ENCODE data around the gene INPP4B.

INPP4B gene

GRCh38 chr4:142846108-142846728 lies at the start of gene INPP4B:
TSS of gene INPP4B (minus strand) at chr4:142846301.
- TF ChIP-seq Cebpa-rat (IDR thresholded peaks at IDR 0.05): no peak
- peaks cover 11 to 17% (median 16%) of the 10 kb centered on the region in 10 experiments for H3K4me1 ChIP-seq
- H3K9ac ChIP-seq: peak within 1 kb of the TSS; percentile 42 to 72 (median 67); a peak in 21 of 22 replicates
- H3K27ac ChIP-seq: no peak within 1 kb of the TSS; a peak in 2 of 22 replicates
- peak within 1 kb of the TSS; percentile 59 to 76 (median 66) for H3K4me3 ChIP-seq
- H3K27me3 ChIP-seq: peaks cover 54 to 62% (median 55%) of the 10 kb centered on the region in 11 experiments
- no peaks in the 10 kb centered on the region for H3K36me3 ChIP-seq
- H3K9me3 ChIP-seq (replicated peaks in 1 of 11): no peaks in the 10 kb centered on the region
- H3K4me2 ChIP-seq: peak within 1 kb of the TSS; percentile 94 to 100 (median 99)
- H4K20me1 ChIP-seq: peaks cover 0 to 16% (median 6%) of the 10 kb centered on the region in 11 experiments; a peak in 4 of 22 replicates

GRCh38 chr4:142893012-142893411 lies 46.9 kb upstream of the INPP4B start:
- H3K4me3 ChIP-seq: no peak overlapping the region
- H3K27me3 ChIP-seq: no peaks in the 10 kb centered on the region
- no peak overlapping the region for H3K4me2 ChIP-seq
- no peaks in the 10 kb centered on the region for H3K4me1 ChIP-seq
- H3K9ac ChIP-seq: no peak overlapping the region
- no peak for TF ChIP-seq Cebpa-rat (IDR thresholded peaks at IDR 0.05)
- H3K27ac ChIP-seq: no peak overlapping the region
- no peaks in the 10 kb centered on the region for H4K20me1 ChIP-seq
- H3K36me3 ChIP-seq: no peaks in the 10 kb centered on the region
- peaks cover 20 to 30% (median 23%) of the 10 kb centered on the region in 11 experiments for H3K9me3 ChIP-seq (replicated peaks in 1 of 11)

GRCh38 chr4:142886566-142886965 lies 40.5 kb upstream of the INPP4B start:
- no peaks in the 10 kb centered on the region for H3K4me1 ChIP-seq
- no peaks in the 10 kb centered on the region for H3K9me3 ChIP-seq (replicated peaks in 1 of 11)
- no peaks in the 10 kb centered on the region for H3K36me3 ChIP-seq
- H3K9ac ChIP-seq: no peak overlapping the region
- H4K20me1 ChIP-seq: no peaks in the 10 kb centered on the region
- no peaks in the 10 kb centered on the region for H3K27me3 ChIP-seq
- no peak overlapping the region for H3K4me3 ChIP-seq
- no peak overlapping the region for H3K4me2 ChIP-seq
- TF ChIP-seq Cebpa-rat (IDR thresholded peaks at IDR 0.05): no peak
- no peak overlapping the region for H3K27ac ChIP-seq

- H4K20me1 ChIP-seq: no peaks in the 10 kb centered on the region
- H3K4me3 ChIP-seq: no peak overlapping the region
- H3K4me2 ChIP-seq: no peak overlapping the region
- no peak overlapping the region for H3K9ac ChIP-seq
- no peaks in the 10 kb centered on the region for H3K9me3 ChIP-seq (replicated peaks in 1 of 11)
- H3K4me1 ChIP-seq: no peaks in the 10 kb centered on the region
- no peaks in the 10 kb centered on the region for H3K36me3 ChIP-seq
- H3K27me3 ChIP-seq: no peaks in the 10 kb centered on the region
- H3K27ac ChIP-seq: no peak overlapping the region
- no peak for TF ChIP-seq Cebpa-rat (IDR thresholded peaks at IDR 0.05)
These were observed 37.1 kb upstream of the INPP4B start for GRCh38 chr4:142883040-142883832.

- Histone ChIP-seq H3K9ac (no peak overlapping the region), H3K4me3 (no peak overlapping the region), H4K20me1 (no peaks in the 10 kb centered on the region), H3K9me3 (replicated peaks in 1 of 11) (no peaks in the 10 kb centered on the region), H3K27me3 (no peaks in the 10 kb centered on the region), H3K4me2 (no peak overlapping the region), H3K4me1 (no peaks in the 10 kb centered on the region), H3K27ac (no peak overlapping the region), H3K36me3 (no peaks in the 10 kb centered on the region)
- TF ChIP-seq Cebpa-rat (IDR thresholded peaks at IDR 0.05): no peak
These were observed 36.1 kb upstream of the INPP4B start for GRCh38 chr4:142882159-142882558.

- Histone ChIP-seq H3K4me3 (no peak overlapping the region), H3K4me2 (no peak overlapping the region), H3K27me3 (no peaks in the 10 kb centered on the region), H3K9ac (no peak overlapping the region), H3K36me3 (no peaks in the 10 kb centered on the region), H3K9me3 (replicated peaks in 1 of 11) (no peaks in the 10 kb centered on the region), H4K20me1 (no peaks in the 10 kb centered on the region), H3K27ac (no peak overlapping the region), H3K4me1 (no peaks in the 10 kb centered on the region)
- no peak for TF ChIP-seq Cebpa-rat (IDR thresholded peaks at IDR 0.05)
These were observed 35.2 kb upstream of the INPP4B start for GRCh38 chr4:142881331-142881730.

- Histone ChIP-seq H3K36me3 (no peaks in the 10 kb centered on the region), H3K27me3 (no peaks in the 10 kb centered on the region), H4K20me1 (no peaks in the 10 kb centered on the region), H3K4me3 (no peak overlapping the region), H3K4me2 (no peak overlapping the region), H3K9me3 (replicated peaks in 1 of 11) (no peaks in the 10 kb centered on the region; a peak in 1 of 22 replicates), H3K4me1 (no peaks in the 10 kb centered on the region), H3K27ac (no peak overlapping the region), H3K9ac (no peak overlapping the region)
- no peak for TF ChIP-seq Cebpa-rat (IDR thresholded peaks at IDR 0.05)
These were observed 29.0 kb upstream of the INPP4B start for GRCh38 chr4:142875117-142875516.

- Histone ChIP-seq H3K36me3 (no peaks in the 10 kb centered on the region), H3K4me3 (no peak overlapping the region), H3K9me3 (replicated peaks in 1 of 11) (no peaks in the 10 kb centered on the region; a peak in 2 of 22 replicates), H4K20me1 (no peaks in the 10 kb centered on the region), H3K27ac (no peak overlapping the region), H3K4me2 (no peak overlapping the region), H3K27me3 (no peaks in the 10 kb centered on the region), H3K4me1 (no peaks in the 10 kb centered on the region), H3K9ac (no peak overlapping the region)
- no peak for TF ChIP-seq Cebpa-rat (IDR thresholded peaks at IDR 0.05)
These were observed 28.6 kb upstream of the INPP4B start for GRCh38 chr4:142874684-142875083.

- Histone ChIP-seq H3K4me3 (no peak overlapping the region), H3K4me2 (no peak overlapping the region), H3K4me1 (no peaks in the 10 kb centered on the region), H3K9ac (no peak overlapping the region), H4K20me1 (no peaks in the 10 kb centered on the region), H3K27me3 (no peaks in the 10 kb centered on the region), H3K9me3 (replicated peaks in 1 of 11) (no peaks in the 10 kb centered on the region; a peak in 1 of 22 replicates), H3K27ac (no peak overlapping the region), H3K36me3 (no peaks in the 10 kb centered on the region)
- no peak for TF ChIP-seq Cebpa-rat (IDR thresholded peaks at IDR 0.05)
These were observed 20.6 kb upstream of the INPP4B start for GRCh38 chr4:142866685-142867084.

- H3K9ac ChIP-seq: no peak overlapping the region
- no peaks in the 10 kb centered on the region for H3K9me3 ChIP-seq (replicated peaks in 1 of 11)
- no peaks in the 10 kb centered on the region for H4K20me1 ChIP-seq
- no peak overlapping the region for H3K27ac ChIP-seq
- H3K36me3 ChIP-seq: no peaks in the 10 kb centered on the region
- no peak overlapping the region for H3K4me2 ChIP-seq
- no peak for TF ChIP-seq Cebpa-rat (IDR thresholded peaks at IDR 0.05)
- no peaks in the 10 kb centered on the region for H3K27me3 ChIP-seq
- H3K4me1 ChIP-seq: no peaks in the 10 kb centered on the region
- H3K4me3 ChIP-seq: no peak overlapping the region
These were observed 15.2 kb upstream of the INPP4B start for GRCh38 chr4:142861351-142861750.
